Skin epidermis (tissue), 12 donors: ENCODE measurements around the gene ALDH1A1.

Source experiments
- H3K27ac ChIP-seq, 21 experiments: fragments of 200-600 bp; sonication (generic) in 11 of 21; one replicate each; pipeline ENCODE4 v1.5.0; 2020; ENCODE audit warnings: mild to moderate bottlenecking in 3 of 21, inconsistent platforms in 2 of 21, moderate library complexity in 2 of 21
- H3K4me3 ChIP-seq, 7 experiments: fragments of 200-600 bp; sonication (generic) in 2 of 7; one replicate each; pipeline ENCODE4 v1.5.0; 2020; ENCODE audit warnings: inconsistent platforms in 2 of 7, mild to moderate bottlenecking in 2 of 7, moderate library complexity in 1 of 7

The ALDH1A1 gene

GRCh38 chr9:72925126-72925789, 27.6 kb downstream of the ALDH1A1 start:
- Histone ChIP-seq H3K4me3 (no peak overlapping the region), H3K27ac (peak overlapping the region in 12 of 21 experiments; percentile 0 to 72 (median 42))

- Histone ChIP-seq H3K4me3 (no peak overlapping the region), H3K27ac (peak overlapping the region in 4 of 21 experiments; percentile 3 to 58 (median 25))
These were observed 28.6 kb downstream of the ALDH1A1 start for GRCh38 chr9:72924154-72924790.

GRCh38 chr9:72923077-72923476, 29.8 kb downstream of the ALDH1A1 start:
- Histone ChIP-seq H3K4me3 (no peak overlapping the region), H3K27ac (no peak overlapping the region)

GRCh38 chr9:72921888-72922654, 30.8 kb downstream of the ALDH1A1 start:
- Histone ChIP-seq H3K4me3 (no peak overlapping the region), H3K27ac (no peak overlapping the region)

GRCh38 chr9:72919246-72919945, 33.5 kb downstream of the ALDH1A1 start:
- H3K4me3 ChIP-seq, result no peak overlapping the region
- H3K27ac ChIP-seq, result no peak overlapping the region

- H3K4me3 ChIP-seq, result no peak overlapping the region
- no peak overlapping the region for H3K27ac ChIP-seq
These were observed 34.9 kb downstream of the ALDH1A1 start for GRCh38 chr9:72917892-72918509.

GRCh38 chr9:72915659-72916058, 37.2 kb downstream of the ALDH1A1 start:
- no peak overlapping the region for H3K4me3 ChIP-seq

GRCh38 chr9:72914750-72915149, 38.1 kb downstream of the ALDH1A1 start:
- Histone ChIP-seq H3K27ac (no peak overlapping the region), H3K4me3 (no peak overlapping the region)

More at GRCh38 chr9:72915659-72916058, 37.2 kb downstream of the ALDH1A1 start:
- no peak overlapping the region for H3K27ac ChIP-seq

GRCh38 chr9:72913382-72914009, 39.4 kb downstream of the ALDH1A1 start:
- no peak overlapping the region for H3K4me3 ChIP-seq

GRCh38 chr9:72912476-72913381, 40.1 kb downstream of the ALDH1A1 start:
- Histone ChIP-seq H3K27ac (peak overlapping the region in 2 of 21 experiments; percentile 45 to 58), H3K4me3 (no peak overlapping the region)

More at GRCh38 chr9:72913382-72914009, 39.4 kb downstream of the ALDH1A1 start:
- peak overlapping the region in 2 of 21 experiments; percentile 18 to 19 for H3K27ac ChIP-seq

GRCh38 chr9:72911816-72912215, 41.0 kb downstream of the ALDH1A1 start:
- H3K27ac ChIP-seq, result peak overlapping the region in 1 of 21 experiments; percentile 45
- H3K4me3 ChIP-seq, result no peak overlapping the region

- no peak overlapping the region for H3K4me3 ChIP-seq
- H3K27ac ChIP-seq, result no peak overlapping the region
These were observed 41.5 kb downstream of the ALDH1A1 start for GRCh38 chr9:72911247-72911775.

- Histone ChIP-seq H3K27ac (no peak overlapping the region), H3K4me3 (no peak overlapping the region)
These were observed 43.4 kb downstream of the ALDH1A1 start for GRCh38 chr9:72909428-72909827.

- no peak overlapping the region for H3K4me3 ChIP-seq
- no peak overlapping the region for H3K27ac ChIP-seq
These were observed 45.4 kb downstream of the ALDH1A1 start for GRCh38 chr9:72907421-72907820.

- Histone ChIP-seq H3K27ac (no peak overlapping the region), H3K4me3 (no peak overlapping the region)
These were observed 46.0 kb downstream of the ALDH1A1 start for GRCh38 chr9:72906810-72907209.

GRCh38 chr9:72905514-72906480, 47.1 kb downstream of the ALDH1A1 start:
- H3K27ac ChIP-seq, result no peak overlapping the region
- H3K4me3 ChIP-seq, result no peak overlapping the region
